Vagina (tissue), 2 donors: ENCODE data around the gene GCNT1.

Experiments used
- CTCF ChIP-seq, 3 experiments: fragments of 450-650 bp in 2 of 3; fragments of 200-600 bp in 1 of 3; sonication (generic) in 1 of 3; IDR thresholded peaks; one replicate each; pipeline ENCODE4 v1.5.1; 2017 to 2019; ENCODE audit warnings: antibody characterized with exemption in 3 of 3, mild to moderate bottlenecking in 2 of 3, moderate library complexity in 2 of 3
- POLR2A ChIP-seq, 2 donors: fragments of 450-650 bp; IDR thresholded peaks; one replicate each; pipeline ENCODE4 v1.6.1; 2017; ENCODE audit warnings: antibody characterized with exemption in 2 of 2, mild to moderate bottlenecking in 2 of 2, moderate library complexity in 2 of 2
- POLR2AphosphoS5 ChIP-seq, 2 donors: sonication (generic); formaldehyde crosslinking; IDR thresholded peaks; one replicate each; pipeline ENCODE4 v1.9.0; 2017; ENCODE audit warnings: antibody characterized with exemption in 2 of 2, mild to moderate bottlenecking in 2 of 2, low read depth in 1 of 2; ENCODE audit not compliant: insufficient read depth in 1 of 2

- no peak for TF ChIP-seq POLR2A (IDR thresholded peaks at IDR 0.05)
- no peak for TF ChIP-seq CTCF (IDR thresholded peaks at IDR 0.05)
- no peak for TF ChIP-seq POLR2AphosphoS5 (IDR thresholded peaks at IDR 0.05; ENCODE audit: insufficient read depth in 1 of 2, low read depth in 1 of 2)
Measured at GRCh38 chr9:76451234-76451633, 7.7 kb upstream of the GCNT1 start.
